ENCODE data around the gene KRT6A. TPM values are rescaled to one million over a fixed set of nuclear protein-coding genes. Genes with fewer than 3 reads are reported as not detected.

Gene KRT6A
- total and polyA plus RNA-seq, 9 of the 15 experiments (the other 6 are each of a cell fraction or from before 2014, with no cell fraction given): 0.26 TPM; not detected in 8

GRCh38 chr12:52487211-52487610 lies 5.8 kb downstream of the KRT6A start:
- DNase-seq (ENCODE audit: extremely low read depth in 1 of 4, low spot score in 3 of 4) (no peak), FAIRE-seq (no peak), ATAC-seq (no peak)
- ChIA-PET CTCF (ENCODE audit: low intra/inter-chr PET ratio) (no interaction called here), POLR2A (interaction anchor here (0.8 kb wide), 1 partner anchor 12 kb away, joined by 4 read pairs; no protein-coding TSS in a partner anchor)
- 0% methylated on average over 1 of the region's 1 CpG for WGBS (ENCODE audit: insufficient coverage, low coverage, missing lambda C conversion rate)
- H3K27ac ChIP-seq (ENCODE audit: extremely low read depth, low read depth, low read length): no peak overlapping the region
- H3K4me3 ChIP-seq: no peak overlapping the region
- H3K9me1 ChIP-seq (ENCODE audit: control insufficient read depth, insufficient read depth, low read length): no peaks in the 10 kb centered on the region
- no peaks in the 10 kb centered on the region for H3K9me3 ChIP-seq (replicated peaks; ENCODE audit: control insufficient read depth, insufficient read depth, low read depth, low read length)
- TF ChIP-seq MTA1 (IDR thresholded peaks at IDR 0.05; ENCODE audit: borderline replicate concordance): no peak
- TF ChIP-seq ZSCAN32 (CRISPR knock-in tag; IDR thresholded peaks at IDR 0.05): no peak
- TF ChIP-seq ZFP36 (IDR thresholded peaks at IDR 0.05; ENCODE audit: low read depth, low read length, partially characterized antibody): no peak
- H3K36me3 ChIP-seq (ENCODE audit: control insufficient read depth, insufficient read depth, low read length): no peaks in the 10 kb centered on the region
- H3K4me2 ChIP-seq (ENCODE audit: insufficient read depth, low read length): no peak overlapping the region
- intact Hi-C loops (cut with micrococcal nuclease) (no loop called here), in situ Hi-C loops (cut with MboI) (no loop called here)
- no peaks in the 10 kb centered on the region for H4K20me1 ChIP-seq (replicated peaks; ENCODE audit: control insufficient read depth, insufficient read depth, low read length)
- peaks cover 2 to 20% of the 10 kb centered on the region in 2 experiments for H3K27me3 ChIP-seq (ENCODE audit: control insufficient read depth in 2 of 2, insufficient read depth in 2 of 2, low read length in 2 of 2)
- H3K79me2 ChIP-seq (ENCODE audit: control insufficient read depth, insufficient read depth, low read length): no peaks in the 10 kb centered on the region
- no peak overlapping the region for H3K9ac ChIP-seq (ENCODE audit: insufficient read depth in 1 of 2, low read depth in 2 of 2, low read length in 2 of 2)
- no peak overlapping the region for H2AFZ ChIP-seq (ENCODE audit: low read depth, low read length)
- BruUV-seq (replicated peaks): no TSS peak
- H3K4me1 ChIP-seq (replicated peaks in 1 of 2; ENCODE audit: control insufficient read depth in 2 of 2, insufficient read depth in 2 of 2, low read length in 2 of 2): no peaks in the 10 kb centered on the region

GRCh38 chr12:52486166-52487105 lies 6.6 kb downstream of the KRT6A start:
- Histone ChIP-seq H3K27me3 (ENCODE audit: control insufficient read depth in 2 of 2, insufficient read depth in 2 of 2, low read length in 2 of 2) (peaks cover 0 to 14% of the 10 kb centered on the region in 2 experiments; a peak in 3 of 5 replicates), H3K4me2 (ENCODE audit: insufficient read depth, low read length) (no peak overlapping the region), H4K20me1 (replicated peaks; ENCODE audit: control insufficient read depth, insufficient read depth, low read length) (no peaks in the 10 kb centered on the region), H3K27ac (ENCODE audit: extremely low read depth, low read depth, low read length) (no peak overlapping the region), H3K79me2 (ENCODE audit: control insufficient read depth, insufficient read depth, low read length) (no peaks in the 10 kb centered on the region), H2AFZ (ENCODE audit: low read depth, low read length) (no peak overlapping the region), H3K9ac (ENCODE audit: insufficient read depth in 1 of 2, low read depth in 2 of 2, low read length in 2 of 2) (no peak overlapping the region), H3K9me3 (replicated peaks; ENCODE audit: control insufficient read depth, insufficient read depth, low read depth, low read length) (no peaks in the 10 kb centered on the region), H3K9me1 (ENCODE audit: control insufficient read depth, insufficient read depth, low read length) (no peaks in the 10 kb centered on the region), H3K36me3 (ENCODE audit: control insufficient read depth, insufficient read depth, low read length) (no peaks in the 10 kb centered on the region), H3K4me3 (no peak overlapping the region), H3K4me1 (replicated peaks in 1 of 2; ENCODE audit: control insufficient read depth in 2 of 2, insufficient read depth in 2 of 2, low read length in 2 of 2) (no peaks in the 10 kb centered on the region)
- BruUV-seq (replicated peaks): no TSS peak
- TF ChIP-seq ZNF431 (CRISPR knock-in tag; IDR thresholded peaks at IDR 0.05) (no peak), EGR1 (conservative IDR thresholded peaks at IDR 0.05) (no peak), CHD4 (IDR thresholded peaks at IDR 0.05; ENCODE audit: insufficient read depth, insufficient replicate concordance, low read depth, low read length, poor library complexity, severe bottlenecking) (no peak), SFPQ (IDR thresholded peaks at IDR 0.05; ENCODE audit: low read depth, low read length) (no peak), CREB1 (IDR thresholded peaks at IDR 0.05) (no peak), CREB1 (CRISPR knock-in tag; IDR thresholded peaks at IDR 0.05) (no peak), SIN3B (IDR thresholded peaks at IDR 0.05; ENCODE audit: low read depth) (no peak), TCF7L2 (IDR thresholded peaks at IDR 0.05; ENCODE audit: low read depth, low read length) (no peak), PHB2 (IDR thresholded peaks at IDR 0.05; ENCODE audit: low read depth) (no peak), ZNF263 (CRISPR knock-in tag; IDR thresholded peaks at IDR 0.05; ENCODE audit: borderline replicate concordance) (no peak)
- ChIA-PET POLR2A (no interaction called here), CTCF (ENCODE audit: low intra/inter-chr PET ratio) (no interaction called here)
- 1% methylated on average over 5 of the region's 5 CpGs for WGBS (ENCODE audit: insufficient coverage, low coverage, missing lambda C conversion rate)
- intact Hi-C loops (cut with micrococcal nuclease): no loop called here
- in situ Hi-C loops (cut with MboI): no loop called here
- DNase-seq (ENCODE audit: extremely low read depth in 1 of 4, low spot score in 3 of 4): no peak
- no peak for FAIRE-seq
- ATAC-seq: no peak
